H1 (cell line): ENCODE results near the gene CD164L2. TPM values are rescaled to one million over a fixed set of nuclear protein-coding genes. Genes with fewer than 3 reads are reported as not detected.

Experiments
- CHD7 ChIP-seq: fragments of 300-600 bp; sonication (generic); IDR thresholded peaks from 2 replicates; pipeline ENCODE4 v1.7.1; 2012; ENCODE audit warnings: low read length, moderate library complexity, mild to moderate bottlenecking, inconsistent platforms; ENCODE audit not compliant: insufficient replicate concordance
- EGR1 ChIP-seq: IDR thresholded peaks from 2 replicates; pipeline ENCODE4 v1.6.1; 2011; ENCODE audit warnings: low read depth, low read length, borderline replicate concordance
- EP300 ChIP-seq, 2 experiments: IDR thresholded peaks; 1 replicate in 1 of 2; 2 replicates in 1 of 2; pipeline ENCODE4 v1.6.1; 2011 to 2012; ENCODE audit warnings: low read depth in 2 of 2, low read length in 2 of 2, mild to moderate bottlenecking in 2 of 2, borderline replicate concordance in 1 of 2, inconsistent platforms in 1 of 2, moderate library complexity in 1 of 2
- KDM4A ChIP-seq: IDR thresholded peaks from one replicate; pipeline ENCODE4 v1.7.1; 2012; ENCODE audit warnings: low read depth, mild to moderate bottlenecking, moderate library complexity, low read length, inconsistent platforms; ENCODE audit not compliant: severe bottlenecking
- KDM5A ChIP-seq: fragments of 200-600 bp; IDR thresholded peaks from 2 replicates; pipeline ENCODE4 v1.7.1; 2012; ENCODE audit warnings: mild to moderate bottlenecking, low read length, inconsistent platforms, mixed read lengths
- SIN3A ChIP-seq, 2 experiments: IDR thresholded peaks in 1 of 2; conservative IDR thresholded peaks in 1 of 2; 2 replicates each; pipeline ENCODE4 v1.6.1; 2011 to 2012; ENCODE audit warnings: low read length in 2 of 2, improper control_type of control experiment in 1 of 2, low read depth in 1 of 2, mild to moderate bottlenecking in 1 of 2
- SP4 ChIP-seq: IDR thresholded peaks from 2 replicates; pipeline ENCODE4 v1.6.1; 2012; ENCODE audit warnings: low read length, inconsistent platforms
- TCF12 ChIP-seq: IDR thresholded peaks from 2 replicates; pipeline ENCODE4 v1.6.1; 2011; ENCODE audit warnings: low read depth, mild to moderate bottlenecking, low read length
- polyA plus RNA-seq, 7 experiments: library from polyadenylated mRNA; depleted of rRNA in 3 of 7; stranded (reverse) in 5 of 7; unstranded in 2 of 7; fragments of >200 nt in 5 of 7; fragments of 200-250 nt in 2 of 7; gene quantifications; 1 replicate in 5 of 7; 2 replicates in 1 of 7; 4 replicates in 1 of 7; pipeline versions ENCODE4 v1.2.1 to v1.2.3, GENCODE V29; 2011 to 2013; ENCODE audit warnings: missing spikeins in 2 of 7, mixed read lengths in 2 of 7
- total RNA-seq: library from RNA; stranded (reverse); fragmentation: NEBNext Ultra II Directional; extraction: Animal tissue kit (Norgen Biotek cat#: 25700); gene quantifications from 2 replicates; pipeline ENCODE4 v1.2.1, GENCODE V29; 2021

The CD164L2 gene
- total and polyA plus RNA-seq, 2 of the 8 experiments (the other 6 are each of a cell fraction or from before 2014, with no cell fraction given) = 3.3 TPM

DNA sequence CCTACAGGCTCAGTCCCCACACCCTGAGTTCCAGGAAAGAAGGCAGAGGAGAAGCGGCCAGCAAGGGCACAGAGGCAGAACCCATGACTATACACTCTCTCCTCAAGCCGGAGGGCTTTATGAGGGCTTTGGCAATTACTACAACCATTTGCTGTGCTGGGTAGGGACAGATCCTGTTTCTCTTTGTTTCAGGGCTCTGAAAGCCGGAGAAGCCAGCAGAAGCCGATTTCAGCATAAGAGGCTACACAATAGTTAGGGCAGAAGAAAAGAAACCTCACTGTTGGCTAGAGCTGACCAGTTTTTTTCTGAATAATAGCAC lies 23.2 kb upstream of the CD164L2 start (continued):
- TF ChIP-seq CHD7 (no peak), TCF12 (no peak), EP300 (IDR thresholded peaks at IDR 0.05; ENCODE audit: borderline replicate concordance in 1 of 2, low read depth in 2 of 2, low read length in 2 of 2) (no peak), KDM5A (no peak), EGR1 (no peak), KDM4A (no peak), SIN3A (conservative IDR thresholded peaks at IDR 0.05 in 1 of 2, IDR thresholded peaks at IDR 0.05 in 1 of 2; ENCODE audit: low read depth in 1 of 2, low read length in 2 of 2) (no peak), SP4 (no peak)
